GM12872 (cell line): ENCODE measurements around the gene PSMG4.

Source experiments
- TF ChIP-seq, protein P1 (sequence below): IDR thresholded peaks from 3 replicates; pipeline ENCODE4 v1.5.1; 2011; ENCODE audit warnings: low read depth, mild to moderate bottlenecking, low read length, moderate library complexity; ENCODE audit not compliant: insufficient read depth

The PSMG4 gene

GRCh38 chr6:3258201-3258600 lies 546 bp upstream of the PSMG4 start:
- TF ChIP-seq, protein P1, sequence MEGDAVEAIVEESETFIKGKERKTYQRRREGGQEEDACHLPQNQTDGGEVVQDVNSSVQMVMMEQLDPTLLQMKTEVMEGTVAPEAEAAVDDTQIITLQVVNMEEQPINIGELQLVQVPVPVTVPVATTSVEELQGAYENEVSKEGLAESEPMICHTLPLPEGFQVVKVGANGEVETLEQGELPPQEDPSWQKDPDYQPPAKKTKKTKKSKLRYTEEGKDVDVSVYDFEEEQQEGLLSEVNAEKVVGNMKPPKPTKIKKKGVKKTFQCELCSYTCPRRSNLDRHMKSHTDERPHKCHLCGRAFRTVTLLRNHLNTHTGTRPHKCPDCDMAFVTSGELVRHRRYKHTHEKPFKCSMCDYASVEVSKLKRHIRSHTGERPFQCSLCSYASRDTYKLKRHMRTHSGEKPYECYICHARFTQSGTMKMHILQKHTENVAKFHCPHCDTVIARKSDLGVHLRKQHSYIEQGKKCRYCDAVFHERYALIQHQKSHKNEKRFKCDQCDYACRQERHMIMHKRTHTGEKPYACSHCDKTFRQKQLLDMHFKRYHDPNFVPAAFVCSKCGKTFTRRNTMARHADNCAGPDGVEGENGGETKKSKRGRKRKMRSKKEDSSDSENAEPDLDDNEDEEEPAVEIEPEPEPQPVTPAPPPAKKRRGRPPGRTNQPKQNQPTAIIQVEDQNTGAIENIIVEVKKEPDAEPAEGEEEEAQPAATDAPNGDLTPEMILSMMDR = no peak

DNA sequence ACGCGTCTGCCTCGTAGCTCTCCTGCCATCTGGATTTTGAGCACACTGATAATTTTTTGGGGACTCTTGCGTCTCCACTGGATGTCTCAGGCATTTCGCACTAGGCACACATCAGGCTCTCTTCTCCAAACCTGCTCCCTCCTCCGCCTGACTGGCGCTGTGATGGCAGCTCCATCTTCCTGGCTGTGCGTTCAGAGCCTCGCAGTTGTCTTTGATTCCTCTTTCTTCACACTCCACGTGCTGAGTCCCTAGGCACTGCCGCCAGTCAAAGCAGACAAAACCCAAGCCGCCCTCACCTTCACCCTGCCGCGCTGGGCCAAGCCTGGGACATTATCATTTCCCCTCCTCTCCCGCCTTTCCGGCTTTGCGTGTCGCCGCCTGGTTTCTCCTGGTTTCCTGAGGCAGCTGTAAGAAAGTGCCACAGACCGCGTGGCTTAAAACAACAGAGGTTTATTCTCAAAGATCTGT lies 778 bp downstream of the PSMG4 start:
- TF ChIP-seq, protein P1 = 0 out of 3 replicates have a peak, but pooled peaks have one; percentile 34

DNA sequence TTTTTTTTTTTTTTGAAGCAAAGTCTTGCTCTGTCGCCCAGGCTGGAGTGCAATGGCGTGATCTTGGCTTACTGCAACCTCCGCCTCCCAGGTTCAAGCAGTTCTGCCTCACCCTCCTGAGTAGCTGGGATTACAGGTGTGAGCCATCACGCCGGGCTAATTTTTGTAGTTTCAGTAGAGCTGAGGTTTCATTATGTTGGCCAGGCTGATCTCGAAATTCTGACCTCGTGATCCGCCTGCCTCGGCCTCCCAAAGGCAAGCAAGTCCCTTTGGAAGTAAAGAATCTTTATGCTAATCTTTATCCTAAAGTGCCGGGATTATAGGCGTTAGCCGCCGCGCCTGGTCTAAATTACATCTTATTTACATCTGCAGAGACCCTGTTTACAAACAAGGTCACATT lies 1.5 kb downstream of the PSMG4 start:
- TF ChIP-seq, protein P1 = no peak

DNA sequence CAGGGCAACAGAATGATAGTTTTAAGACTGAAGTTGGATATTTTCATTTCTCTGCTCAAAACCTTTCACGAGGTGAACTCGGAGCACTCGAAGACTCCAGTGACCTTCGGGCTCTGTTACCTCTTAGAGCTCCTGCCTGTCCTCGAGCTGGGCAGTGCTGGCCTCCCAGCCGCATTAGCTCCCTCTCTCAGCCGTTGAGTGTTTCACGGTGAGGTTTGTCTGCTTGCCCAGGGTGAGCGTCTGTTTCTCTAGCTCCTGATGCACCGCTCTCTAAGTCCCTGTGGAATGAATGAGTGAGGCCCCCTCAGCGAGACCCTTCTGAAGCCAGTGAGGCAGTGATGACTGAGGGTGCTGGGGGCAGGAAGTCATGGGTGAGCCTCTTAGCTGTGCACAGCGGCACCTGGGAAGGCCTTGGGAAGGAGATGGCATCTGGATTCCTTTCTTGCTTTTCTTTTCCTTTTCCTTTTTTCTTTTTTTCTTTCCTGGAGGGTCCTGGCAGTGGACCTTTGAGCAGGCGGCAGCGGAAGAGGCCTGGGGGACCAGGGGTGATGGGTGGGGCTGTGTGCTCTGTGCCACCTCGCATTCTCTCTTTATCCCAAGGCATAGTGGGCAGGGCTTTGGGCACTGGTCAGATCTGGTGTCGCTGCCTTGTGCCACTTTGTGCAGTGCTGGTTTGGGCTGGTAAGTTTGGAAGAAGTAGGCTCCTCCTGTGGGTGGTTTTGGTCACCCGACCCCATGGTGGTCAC lies 2.2 kb downstream of the PSMG4 start:
- TF ChIP-seq, protein P1 = no peak

- TF ChIP-seq, protein P1 = no peak
These were observed 2.7 kb downstream of the PSMG4 start for GRCh38 chr6:3261518-3261820.

DNA sequence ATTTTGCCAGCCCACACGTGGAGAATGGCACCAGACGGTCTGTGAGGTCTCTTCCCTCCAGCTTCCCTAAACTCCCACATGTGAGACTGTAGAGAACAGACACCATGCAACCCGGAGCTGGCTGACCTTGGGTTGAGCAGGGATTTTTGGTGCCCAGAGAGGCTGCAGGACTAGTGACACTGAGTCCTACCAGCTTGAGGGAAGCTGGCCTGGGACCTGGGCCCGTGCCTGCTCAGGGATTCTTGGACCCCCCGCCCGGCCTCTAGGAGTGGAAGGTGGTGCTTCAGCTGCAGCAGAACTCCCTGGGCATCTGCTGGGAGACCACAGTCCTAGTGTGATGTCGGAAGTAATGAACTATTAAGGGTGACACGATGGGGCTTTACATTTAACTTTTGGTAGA lies 3.2 kb downstream of the PSMG4 start:
- TF ChIP-seq, protein P1 = no peak

GRCh38 chr6:3263096-3263495 lies 4.3 kb downstream of the PSMG4 start:
- TF ChIP-seq, protein P1 = no peak
